HG03039 (cell line): Measurements from ENCODE around the gene TP53I13.
"Not testable (repeated sequence)": the region's sequence is repeated elsewhere in the genome, so short reads cannot be mapped to it uniquely, and the experiment has no call there.

Experiments used
- ATAC-seq: cut with Tn5 transposase; IDR thresholded peaks from one replicate; pipeline ENCODE4 v1.9.1; 2021; ENCODE audit warnings: mild to moderate bottlenecking, moderate library complexity; ENCODE audit not compliant: unreplicated experiment

The TP53I13 gene, protein sequence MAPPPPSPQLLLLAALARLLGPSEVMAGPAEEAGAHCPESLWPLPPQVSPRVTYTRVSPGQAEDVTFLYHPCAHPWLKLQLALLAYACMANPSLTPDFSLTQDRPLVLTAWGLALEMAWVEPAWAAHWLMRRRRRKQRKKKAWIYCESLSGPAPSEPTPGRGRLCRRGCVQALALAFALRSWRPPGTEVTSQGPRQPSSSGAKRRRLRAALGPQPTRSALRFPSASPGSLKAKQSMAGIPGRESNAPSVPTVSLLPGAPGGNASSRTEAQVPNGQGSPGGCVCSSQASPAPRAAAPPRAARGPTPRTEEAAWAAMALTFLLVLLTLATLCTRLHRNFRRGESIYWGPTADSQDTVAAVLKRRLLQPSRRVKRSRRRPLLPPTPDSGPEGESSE

DNA sequence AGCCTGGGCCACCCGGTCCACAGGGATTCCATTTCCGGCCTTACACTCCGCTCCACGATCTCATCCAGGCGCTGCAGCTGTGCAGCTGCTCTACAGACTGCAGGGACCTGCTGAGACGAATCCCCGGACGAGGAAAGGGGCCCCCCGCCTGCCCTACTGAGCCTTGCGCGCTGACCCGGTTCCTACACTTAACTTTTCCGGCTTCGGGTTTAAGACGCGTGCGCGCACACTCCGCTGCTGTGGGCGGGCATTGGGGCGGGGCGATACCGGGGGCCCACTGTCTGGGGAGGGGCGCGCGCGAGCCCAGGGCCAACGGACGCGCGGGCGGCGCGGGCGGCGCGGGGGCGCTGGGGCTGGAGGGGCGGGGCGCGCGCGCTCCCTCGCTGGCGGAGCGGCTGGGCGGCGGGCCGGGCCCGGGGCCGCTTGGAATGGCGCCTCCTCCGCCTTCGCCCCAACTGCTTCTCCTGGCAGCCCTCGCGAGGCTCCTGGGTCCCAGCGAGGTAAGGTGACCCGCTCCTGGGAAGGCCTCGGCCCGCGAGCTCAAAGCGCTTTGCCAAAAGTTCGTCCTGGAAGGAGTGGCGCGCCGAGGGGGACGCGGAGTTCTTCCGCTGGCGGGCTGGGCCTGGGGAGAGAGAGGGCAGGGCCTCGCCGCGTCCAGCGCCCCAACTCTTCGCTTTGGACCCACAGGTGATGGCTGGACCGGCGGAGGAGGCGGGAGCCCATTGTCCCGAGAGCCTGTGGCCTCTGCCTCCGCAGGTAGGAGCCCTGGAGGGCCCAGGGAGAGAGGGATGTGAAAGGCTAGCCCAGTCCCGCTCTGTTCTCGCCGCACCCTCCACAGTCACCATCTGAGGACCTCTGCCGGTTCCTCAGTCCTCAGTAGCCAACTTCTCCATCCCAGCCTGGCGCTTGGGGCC lies at the start of gene TP53I13:
Gene TP53I13, plus strand, starts transcription at position 371 of the 914 bp plus-strand sequence. Its CDS starts 58 bp downstream, at position 429.
- peak; percentile 35 for ATAC-seq

DNA sequence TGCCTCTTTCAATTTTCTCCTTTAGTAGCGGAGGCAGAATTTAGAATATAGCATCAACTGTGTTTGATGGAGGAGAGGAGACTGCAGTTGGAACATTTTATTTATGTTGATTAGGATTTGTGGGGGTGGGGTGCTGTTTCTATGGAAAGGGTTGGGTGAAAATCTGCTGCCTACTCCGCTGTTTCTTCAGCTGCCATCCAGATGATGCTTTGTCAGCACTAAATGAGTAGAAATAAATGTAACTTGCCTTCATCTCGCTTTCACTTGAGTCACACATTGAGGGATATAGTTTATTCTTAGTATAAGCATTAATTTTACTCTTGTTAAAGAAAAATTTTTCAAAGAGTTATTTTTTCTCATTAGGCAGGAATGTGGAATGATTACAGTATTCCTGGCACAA lies 43.8 kb upstream of the TP53I13 start:
- ATAC-seq = no peak

DNA sequence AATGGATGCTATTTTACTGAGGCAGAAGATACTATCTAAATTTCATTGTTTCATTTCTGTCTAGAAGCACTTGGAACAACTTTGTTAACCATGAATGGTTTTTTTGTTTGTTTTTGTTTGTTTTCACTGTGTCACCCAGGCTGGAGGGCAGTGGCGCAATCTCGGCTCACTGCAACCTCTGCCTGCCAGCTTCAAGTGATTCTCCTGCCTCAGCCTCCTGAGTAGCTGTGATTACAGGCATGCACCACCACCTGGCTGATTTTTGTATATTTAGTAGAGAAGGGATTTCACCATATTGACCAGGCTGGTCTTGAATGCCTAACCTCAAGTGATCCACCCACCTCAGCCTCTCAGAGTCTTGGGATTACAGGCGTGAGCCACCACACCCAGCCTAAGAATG lies 42.2 kb upstream of the TP53I13 start:
- ATAC-seq = no peak

DNA sequence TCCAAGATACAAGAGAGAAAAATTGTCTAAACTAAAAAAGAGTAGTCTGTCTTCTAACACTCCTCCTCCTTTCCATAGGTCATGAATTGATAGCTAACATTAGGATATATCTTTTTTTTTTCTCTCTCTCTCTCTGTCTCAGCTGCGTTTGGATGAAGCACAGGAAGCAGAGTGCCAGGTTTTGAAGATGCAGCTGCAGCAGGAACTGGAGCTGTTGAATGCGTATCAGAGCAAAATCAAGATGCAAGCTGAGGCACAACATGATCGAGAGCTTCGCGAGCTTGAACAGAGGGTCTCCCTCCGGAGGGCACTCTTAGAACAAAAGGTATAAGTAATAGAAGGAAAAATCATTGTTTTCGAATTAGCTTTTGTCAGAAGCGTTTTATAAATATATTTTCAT lies 34.5 kb upstream of the TP53I13 start:
- no peak for ATAC-seq

DNA sequence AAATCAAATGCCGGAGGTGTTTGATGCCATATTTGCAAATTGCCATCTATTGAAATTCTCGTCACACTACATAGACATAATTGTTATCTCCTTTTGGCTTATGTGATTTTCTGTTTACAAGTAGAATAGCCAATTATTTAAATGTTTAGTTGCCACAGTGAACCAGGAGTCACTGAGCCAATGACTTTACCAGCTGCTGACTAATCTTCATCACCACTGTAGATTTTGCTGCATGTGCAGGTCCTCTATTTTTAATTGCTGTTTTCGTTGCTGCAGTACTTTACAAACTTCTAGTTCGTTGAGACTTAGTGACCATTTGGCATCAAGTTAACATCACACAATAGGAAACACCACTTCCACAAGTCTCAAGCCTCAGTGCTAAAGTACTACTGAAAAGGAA lies 24.4 kb upstream of the TP53I13 start:
- no peak for ATAC-seq

DNA sequence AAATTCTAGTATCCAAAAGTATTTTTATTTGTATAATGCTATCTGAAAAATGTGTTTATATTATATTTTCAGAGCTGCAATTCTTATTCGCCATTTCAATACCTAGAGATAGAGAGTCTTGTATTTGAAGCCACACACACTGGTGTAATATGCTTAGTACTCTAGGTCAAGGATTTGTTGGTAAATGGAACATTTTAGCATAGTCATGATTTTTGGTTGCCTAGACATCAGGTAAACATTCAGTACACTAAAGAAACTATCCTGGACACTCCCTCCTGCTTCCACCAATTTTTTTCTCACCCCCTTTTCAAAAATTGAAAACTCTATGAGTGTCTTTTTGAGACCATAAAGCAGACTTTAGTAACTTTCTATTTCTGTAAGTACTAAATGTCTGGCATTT lies 22.4 kb upstream of the TP53I13 start:
- ATAC-seq = no peak

DNA sequence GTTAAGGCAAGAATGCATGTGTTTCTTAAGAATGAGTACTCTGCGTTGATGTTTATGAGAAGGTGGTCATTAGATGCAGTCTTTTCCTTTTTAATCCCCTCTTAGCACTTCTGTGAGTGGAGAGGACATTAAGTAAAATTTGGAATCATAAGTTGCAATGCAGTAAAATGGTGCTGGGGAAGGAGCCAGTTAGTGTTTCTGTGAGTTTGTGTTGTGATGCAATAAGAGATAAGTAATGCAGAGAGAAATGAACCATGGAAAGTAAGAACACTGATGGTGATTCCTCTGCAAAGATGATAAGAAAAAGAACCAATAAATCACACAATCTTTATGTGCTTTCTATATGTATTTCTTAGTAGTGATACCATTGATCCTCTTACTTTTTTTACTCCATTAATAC lies 21.7 kb upstream of the TP53I13 start:
- ATAC-seq = no peak

DNA sequence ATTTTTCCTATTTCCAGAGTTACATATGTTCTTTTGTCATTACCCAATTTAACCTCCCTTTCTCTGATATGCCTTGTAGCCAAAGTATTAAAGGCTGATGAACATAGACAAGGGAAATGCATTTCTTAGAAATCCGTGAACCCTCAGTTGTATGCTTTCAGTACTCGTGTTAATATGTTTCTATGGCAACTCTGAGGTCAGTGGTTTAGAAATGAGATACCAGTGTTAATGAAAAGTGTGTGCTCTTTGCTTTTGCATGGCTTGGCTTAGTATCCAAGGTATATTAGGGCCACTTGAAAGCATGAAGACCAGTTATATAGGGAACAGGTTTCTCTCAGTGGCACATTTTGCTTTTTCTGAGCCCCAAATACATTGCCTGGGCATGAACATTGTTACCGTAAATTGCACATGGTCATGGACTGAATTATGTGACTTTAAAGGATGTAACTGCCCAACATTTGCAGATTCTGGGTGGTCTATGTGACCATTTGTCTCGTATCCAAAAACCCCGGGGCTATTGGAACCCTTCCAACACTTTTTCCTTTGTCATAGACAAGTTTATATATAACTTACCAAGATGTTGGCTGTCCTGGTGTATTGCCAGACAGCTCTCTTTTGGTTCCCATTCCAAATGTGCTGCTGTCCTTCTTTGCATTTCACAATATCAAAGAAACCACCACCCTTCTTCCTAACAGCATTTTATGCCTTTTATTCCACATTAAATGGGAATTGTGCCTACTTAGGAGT lies 19.2 kb upstream of the TP53I13 start:
- ATAC-seq = no peak

DNA sequence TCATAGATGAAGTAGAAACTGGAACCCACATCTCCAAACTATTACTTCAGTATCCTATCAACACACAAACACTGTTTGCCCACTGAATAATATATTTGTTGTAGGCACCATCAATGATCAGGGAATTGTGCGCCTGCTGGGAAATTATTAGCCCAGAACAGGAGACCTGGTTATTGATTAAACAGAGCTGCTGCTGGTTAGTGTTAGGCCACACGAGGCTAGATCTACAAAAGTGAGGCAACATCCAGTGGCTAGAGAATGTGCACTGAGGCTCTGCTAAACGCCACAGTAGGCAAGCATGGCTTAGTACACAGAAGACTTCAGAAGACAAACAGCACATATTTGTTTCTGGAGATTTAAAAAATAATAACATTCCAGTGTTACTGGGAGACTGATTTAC lies 12.7 kb upstream of the TP53I13 start:
- no peak for ATAC-seq

DNA sequence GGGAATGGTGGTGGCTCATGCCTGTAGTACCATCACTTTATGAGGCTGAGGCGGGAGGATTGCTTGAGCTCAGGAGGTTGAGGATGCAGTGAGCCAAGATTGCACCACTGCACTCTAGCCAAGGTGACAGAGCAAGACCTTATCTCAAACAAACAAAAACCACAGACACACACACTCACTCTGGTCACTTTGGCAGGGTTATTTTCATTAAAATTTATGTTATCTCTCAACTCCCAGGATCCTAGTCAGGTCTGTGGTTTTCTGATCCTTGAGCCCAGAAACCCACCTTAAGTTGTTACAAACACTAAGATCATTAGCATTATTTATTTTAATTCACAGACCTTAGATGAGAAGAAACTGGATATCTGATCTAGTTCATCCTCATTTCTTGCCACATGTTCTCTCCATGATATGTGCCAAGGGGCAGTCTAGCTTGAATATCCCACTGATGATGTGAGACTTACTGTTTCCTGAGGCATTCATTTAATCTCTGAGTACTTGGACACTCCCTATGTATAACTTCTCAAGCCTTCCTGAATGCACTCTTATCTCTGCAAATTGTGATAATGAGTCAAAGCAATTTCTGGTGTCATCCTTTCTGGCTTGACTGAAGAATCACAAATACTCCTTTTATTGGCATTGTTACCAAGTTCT lies 11.3 kb upstream of the TP53I13 start:
- ATAC-seq = no peak

DNA sequence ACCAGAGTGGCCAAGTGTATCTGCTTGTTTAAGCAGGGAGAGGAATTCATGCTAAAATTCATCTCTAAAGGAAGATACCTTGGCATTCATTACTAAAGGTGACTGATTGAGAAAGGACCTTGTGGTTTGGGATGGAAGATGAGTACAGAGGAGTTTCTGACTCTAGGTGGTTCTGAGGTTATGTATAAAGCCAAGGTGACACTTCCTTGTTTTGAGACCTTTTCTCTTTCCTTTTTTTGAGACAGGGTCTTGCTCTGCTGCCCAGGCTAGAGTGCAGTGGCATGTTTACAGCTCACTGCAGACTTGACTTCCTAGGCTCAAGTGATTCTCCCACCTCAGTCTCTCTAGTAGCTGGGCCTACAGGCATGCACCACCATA lies 10.8 kb upstream of the TP53I13 start:
- ATAC-seq = no peak

DNA sequence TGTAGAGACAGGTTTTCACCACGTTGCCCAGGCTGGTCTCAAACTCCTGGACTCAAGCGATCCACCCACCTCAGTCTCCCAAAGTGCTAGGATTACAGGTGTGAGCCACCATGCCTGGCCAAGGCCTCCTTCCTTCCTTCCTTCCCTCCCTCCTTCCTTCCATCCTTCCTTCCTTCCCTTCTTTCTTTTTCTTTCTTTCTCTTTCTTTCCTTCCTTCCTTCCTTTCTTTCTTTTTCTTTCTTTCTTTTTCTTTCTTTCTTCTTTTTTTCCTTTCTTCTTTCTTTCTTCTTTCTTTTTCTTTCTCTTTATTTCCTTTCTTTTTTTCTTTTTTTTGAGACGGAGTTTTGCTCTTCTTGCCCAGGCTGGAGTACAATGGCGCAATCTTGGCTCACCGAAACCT lies 10.4 kb upstream of the TP53I13 start:
- not testable (repeated sequence) for ATAC-seq

DNA sequence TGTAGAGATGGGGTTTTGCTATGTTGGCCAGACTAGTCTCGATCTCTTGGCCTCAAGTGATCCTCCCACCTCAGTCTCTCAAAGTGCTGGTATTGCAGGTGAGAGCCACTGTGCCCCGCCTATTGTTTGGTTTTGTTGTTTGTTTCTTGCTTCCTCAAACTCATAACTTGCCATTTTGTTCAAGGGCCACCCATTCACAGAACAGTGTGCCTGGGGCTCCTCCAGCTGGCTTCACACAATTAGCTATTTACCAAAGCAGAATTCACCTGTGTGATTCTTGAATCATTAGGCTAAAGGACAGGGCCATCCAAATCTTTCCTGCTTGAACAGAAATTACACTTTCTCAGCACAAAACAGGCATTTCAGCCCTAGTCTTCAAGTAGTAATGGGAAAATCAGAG lies 8.9 kb upstream of the TP53I13 start:
- no peak for ATAC-seq

DNA sequence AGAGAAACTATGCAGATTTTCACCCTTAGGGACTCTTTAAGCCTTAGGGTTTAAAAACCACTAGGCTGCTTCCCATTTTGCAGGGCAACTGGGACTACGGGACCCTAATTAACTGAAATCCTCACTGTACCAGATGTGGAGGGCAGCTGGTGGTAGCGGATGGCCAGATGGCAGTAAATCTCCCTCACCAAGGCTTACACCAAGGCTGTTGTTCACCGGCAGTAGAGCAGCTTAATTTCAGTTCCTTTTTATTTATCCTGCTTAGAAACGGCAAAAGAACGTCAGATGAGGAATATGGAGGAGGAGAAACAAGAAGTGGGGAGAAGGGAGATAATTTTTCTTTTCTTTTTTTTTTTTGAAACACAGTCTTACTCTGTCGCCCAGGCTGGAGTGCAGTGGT lies 8.2 kb upstream of the TP53I13 start:
- ATAC-seq = no peak

DNA sequence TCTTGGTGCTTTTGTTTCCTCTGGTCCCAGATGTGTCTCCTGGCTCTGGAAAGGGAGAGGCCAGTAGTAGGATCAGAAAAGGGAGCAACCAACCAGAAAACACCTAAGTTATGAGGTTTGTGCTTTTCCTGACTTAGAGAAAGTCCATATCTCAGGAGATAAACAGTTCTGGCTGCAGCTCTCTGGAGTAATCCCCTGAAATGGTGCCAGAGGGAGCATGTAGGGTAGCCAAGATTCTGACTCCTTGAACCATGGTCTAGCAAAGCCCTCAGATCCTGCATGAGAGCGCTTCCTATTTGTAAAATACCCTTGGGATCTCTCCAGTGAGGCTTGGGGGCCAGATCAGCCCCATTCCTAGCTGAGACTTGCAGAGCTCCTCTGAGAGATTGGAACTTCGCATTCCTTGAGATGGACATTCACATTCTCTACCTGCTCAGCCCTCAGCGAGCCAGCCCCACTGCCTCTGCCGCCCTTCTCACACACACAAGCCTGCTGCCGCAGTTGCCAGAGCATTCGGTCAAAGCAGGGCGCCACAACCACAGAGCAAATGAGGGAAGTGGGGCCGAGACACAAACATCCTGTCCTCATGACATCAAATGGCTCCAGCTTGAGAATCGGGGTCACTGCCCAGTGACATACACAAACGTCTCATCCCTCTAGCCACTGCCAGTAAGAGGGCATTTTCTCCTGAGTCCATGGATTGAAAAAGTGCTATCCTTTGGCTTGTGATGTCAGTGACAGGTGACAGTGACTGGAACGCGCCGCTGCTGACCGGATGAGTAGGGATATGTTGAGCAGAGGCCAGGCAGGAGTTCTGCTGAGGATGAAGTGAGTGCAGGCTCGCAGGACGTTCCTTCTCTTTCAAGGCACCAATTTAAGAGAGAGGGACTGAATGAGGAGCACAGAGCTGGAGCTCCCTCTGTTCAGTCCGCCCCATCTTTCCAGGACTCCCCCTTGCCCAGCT lies 6.7 kb upstream of the TP53I13 start:
- ATAC-seq = no peak

DNA sequence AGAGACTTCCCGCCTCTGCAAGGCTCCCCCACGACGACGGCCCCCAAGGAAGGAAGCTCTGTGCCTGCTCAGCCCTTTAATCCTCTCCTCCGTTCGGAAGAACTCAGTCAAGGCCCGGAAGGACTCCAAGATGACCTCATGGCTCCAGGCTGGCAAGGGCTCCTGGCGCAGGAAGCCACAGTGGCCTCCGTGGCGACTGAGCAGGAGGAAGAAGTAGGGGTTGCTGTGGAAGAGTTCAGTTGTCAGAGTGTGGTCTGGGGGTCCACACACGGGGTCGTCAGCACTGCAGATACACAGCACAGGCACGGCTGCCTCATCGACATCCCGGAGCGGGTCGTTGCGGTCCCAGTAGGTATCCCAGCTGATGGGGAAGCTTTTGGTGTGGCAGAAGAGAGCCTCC lies 5.9 kb upstream of the TP53I13 start:
- ATAC-seq = no peak

DNA sequence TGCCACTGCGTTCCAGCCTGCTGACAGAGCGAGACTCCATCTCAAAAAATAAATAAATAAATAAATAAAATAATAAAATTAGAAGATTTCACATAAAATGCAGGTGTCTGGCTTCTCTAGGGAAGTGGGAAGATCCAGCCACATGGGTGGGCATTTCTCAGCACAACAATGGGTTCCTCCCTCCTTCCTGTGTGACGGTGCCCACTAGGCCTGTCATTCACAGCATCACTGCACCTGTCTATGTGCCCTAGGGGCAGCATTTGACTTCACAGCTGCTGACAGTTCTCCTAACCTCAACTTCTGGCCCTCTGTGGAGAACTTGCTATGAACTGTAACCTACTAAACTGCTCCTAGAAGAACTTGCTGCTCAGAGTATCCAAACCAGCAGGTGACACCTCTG lies 4.7 kb upstream of the TP53I13 start:
- no peak for ATAC-seq

DNA sequence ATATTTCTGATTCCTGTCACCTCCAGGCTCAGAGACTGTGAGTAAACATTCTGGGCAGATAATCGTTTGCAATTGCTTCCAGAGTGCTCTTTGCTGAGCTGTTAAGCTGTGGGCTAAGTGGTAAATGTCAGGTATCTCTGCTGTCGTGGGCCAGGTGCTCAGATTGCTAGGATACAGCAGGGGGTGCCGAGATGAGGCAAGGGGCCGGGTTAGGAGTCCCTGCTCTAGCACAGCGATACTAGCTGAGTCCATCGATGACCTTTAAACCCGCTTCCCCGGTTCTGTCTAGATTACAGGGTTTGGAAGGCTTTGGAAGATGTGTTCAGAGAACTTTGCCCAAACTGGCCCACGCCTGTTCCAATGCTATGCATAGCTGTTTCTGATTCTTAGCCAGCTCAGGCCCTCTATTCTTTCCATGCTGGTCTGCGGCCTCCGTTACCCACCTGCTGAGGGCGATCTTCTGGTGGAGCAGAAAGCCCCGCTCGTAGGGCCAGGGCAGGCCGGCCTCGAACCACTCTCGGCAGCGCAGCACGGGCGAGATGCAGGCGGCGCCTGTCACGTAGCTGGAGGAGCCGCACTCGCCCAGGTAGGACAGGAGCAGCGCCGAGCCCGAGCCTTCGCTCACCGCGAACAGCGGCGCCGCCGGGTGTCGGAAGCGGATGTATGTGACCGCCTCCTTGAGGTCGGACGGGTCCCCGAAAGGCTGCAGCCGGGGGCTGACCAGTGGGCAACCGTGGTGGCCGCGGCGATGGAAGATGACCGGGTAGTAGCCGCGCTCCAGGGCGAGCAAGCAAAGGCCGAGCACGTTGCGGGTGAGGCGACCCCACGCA lies 2.6 kb upstream of the TP53I13 start:
- ATAC-seq = peak; percentile 5
